H9 (cell line): ENCODE data around the gene DEPDC1B. TPM values are rescaled to one million over a fixed set of nuclear protein-coding genes. Genes with fewer than 3 reads are reported as not detected.
"Not testable (repeated sequence)": the region's sequence is repeated elsewhere in the genome, so short reads cannot be mapped to it uniquely, and the experiment has no call there.

Experiments used
- DNase-seq: peaks from one replicate; pipeline ENCODE4 v3.0.0-alpha.2; 2017
- H2AFZ ChIP-seq: one replicate; pipeline ENCODE4 v1.6.1; 2013; ENCODE audit warnings: mild to moderate bottlenecking, low read length, control low read depth, moderate library complexity
- H2AK5ac ChIP-seq: 2 replicates; pipeline ENCODE4 v1.6.1; 2013; ENCODE audit warnings: low read length, control low read depth, mixed read lengths; ENCODE audit not compliant: insufficient read length
- H2BK120ac ChIP-seq: one replicate; pipeline ENCODE4 v1.6.1; 2013; ENCODE audit warnings: low read depth, mild to moderate bottlenecking, low read length, control low read depth, inconsistent platforms; ENCODE audit not compliant: poor library complexity, severe bottlenecking
- H2BK12ac ChIP-seq: 2 replicates; pipeline ENCODE4 v1.6.1; 2013; ENCODE audit warnings: low read length, control low read depth, mixed read lengths, low read depth; ENCODE audit not compliant: insufficient read length
- H2BK15ac ChIP-seq: 2 replicates; pipeline ENCODE4 v1.6.1; 2013; ENCODE audit warnings: low read depth, low read length, control low read depth
- H2BK20ac ChIP-seq: one replicate; pipeline ENCODE4 v1.6.1; 2013; ENCODE audit warnings: low read depth, mild to moderate bottlenecking, low read length, control low read depth, inconsistent platforms; ENCODE audit not compliant: poor library complexity, severe bottlenecking
- H2BK5ac ChIP-seq: 2 replicates; pipeline ENCODE4 v1.6.1; 2013; ENCODE audit warnings: low read length, control low read depth, mixed read lengths; ENCODE audit not compliant: insufficient read length
- H3K14ac ChIP-seq: 2 replicates; pipeline ENCODE4 v1.6.1; 2013; ENCODE audit warnings: low read length, control low read depth; ENCODE audit not compliant: insufficient read depth
- H3K18ac ChIP-seq: 2 replicates; pipeline ENCODE4 v1.6.1; 2013; ENCODE audit warnings: low read depth, mild to moderate bottlenecking, mixed read lengths, low read length, control low read depth; ENCODE audit not compliant: insufficient read length
- H3K23ac ChIP-seq: 2 replicates; pipeline ENCODE4 v1.6.1; 2013; ENCODE audit warnings: low read length, control low read depth, mixed read lengths, low read depth; ENCODE audit not compliant: insufficient read length
- H3K23me2 ChIP-seq: 2 replicates; pipeline ENCODE4 v1.6.1; 2013; ENCODE audit warnings: low read depth, mild to moderate bottlenecking, mixed read lengths, low read length, control low read depth; ENCODE audit not compliant: insufficient read length, poor library complexity, severe bottlenecking
- H3K27ac ChIP-seq: 2 replicates; pipeline ENCODE4 v1.5.1; 2013; ENCODE audit warnings: low read length, control low read depth, mixed read lengths, low read depth; ENCODE audit not compliant: insufficient read length
- H3K27me3 ChIP-seq: 2 replicates; pipeline ENCODE4 v1.6.1; 2013; ENCODE audit warnings: low read length, control low read depth, inconsistent platforms; ENCODE audit not compliant: insufficient read depth
- H3K4ac ChIP-seq: 2 replicates; pipeline ENCODE4 v1.6.1; 2013; ENCODE audit warnings: low read depth, mild to moderate bottlenecking, control low read depth, inconsistent platforms, low read length, moderate library complexity
- H3K4me1 ChIP-seq: 2 replicates; pipeline ENCODE4 v1.6.1; 2013; ENCODE audit warnings: low read length, control low read depth, inconsistent platforms; ENCODE audit not compliant: insufficient read depth
- H3K4me2 ChIP-seq: 2 replicates; pipeline ENCODE4 v1.6.1; 2013; ENCODE audit warnings: low read length, control low read depth, mixed read lengths; ENCODE audit not compliant: insufficient read length, insufficient read depth
- H3K56ac ChIP-seq: 2 replicates; pipeline ENCODE4 v1.6.1; 2013; ENCODE audit warnings: low read depth, mild to moderate bottlenecking, mixed read lengths, low read length, control low read depth; ENCODE audit not compliant: insufficient read length
- H3K79me1 ChIP-seq: 2 replicates; pipeline ENCODE4 v1.6.1; 2013; ENCODE audit warnings: low read depth, mild to moderate bottlenecking, moderate library complexity, low read length, control low read depth, inconsistent platforms; ENCODE audit not compliant: insufficient read depth, poor library complexity, severe bottlenecking
- H3K79me2 ChIP-seq: 2 replicates; pipeline ENCODE4 v1.6.1; 2013; ENCODE audit warnings: low read length, control low read depth, inconsistent platforms; ENCODE audit not compliant: insufficient read depth
- H3K9ac ChIP-seq: 2 replicates; pipeline ENCODE4 v1.6.1; 2013; ENCODE audit warnings: low read length, control low read depth, mixed read lengths; ENCODE audit not compliant: insufficient read length; ENCODE audit errors: extremely low read depth
- H3K9me3 ChIP-seq: one replicate; pipeline ENCODE4 v1.6.1; 2013; ENCODE audit warnings: low read depth, low read length, inconsistent platforms; ENCODE audit not compliant: control insufficient read depth
- H3T11ph ChIP-seq: one replicate; pipeline ENCODE4 v1.6.1; 2013; ENCODE audit warnings: mild to moderate bottlenecking, low read length, control low read depth, inconsistent platforms
- H4K20me1 ChIP-seq: one replicate; pipeline ENCODE4 v1.6.1; 2013; ENCODE audit not compliant: control insufficient read depth, insufficient read length, insufficient read depth
- H4K5ac ChIP-seq: 2 replicates; pipeline ENCODE4 v1.6.1; 2013; ENCODE audit warnings: low read depth, mild to moderate bottlenecking, mixed read lengths, low read length, control low read depth; ENCODE audit not compliant: insufficient read length
- H4K8ac ChIP-seq: replicated peaks from 2 replicates; pipeline ENCODE4 v1.6.1; 2013; ENCODE audit warnings: low read length, control low read depth, mixed read lengths, low read depth; ENCODE audit not compliant: insufficient read length
- H4K91ac ChIP-seq: 2 replicates; pipeline ENCODE4 v1.6.1; 2013; ENCODE audit warnings: low read depth, mild to moderate bottlenecking, moderate library complexity, mixed read lengths, low read length, control low read depth; ENCODE audit not compliant: insufficient read length
- H3K27ac Mint-ChIP-seq, 3 experiments: 2 replicates in 2 of 3; 3 replicates in 1 of 3; pipeline ENCODE4 v1.8.0; 2020 to 2021; ENCODE audit warnings: mixed read lengths in 3 of 3, mild to moderate bottlenecking in 1 of 3, moderate library complexity in 1 of 3
- H3K27me3 Mint-ChIP-seq: 2 replicates; pipeline ENCODE4 v1.8.0; 2021; ENCODE audit warnings: low read depth, mild to moderate bottlenecking, moderate library complexity, mixed read lengths
- H3K36me3 Mint-ChIP-seq, 3 experiments: 2 replicates in 2 of 3; 3 replicates in 1 of 3; pipeline ENCODE4 v1.8.0; 2020 to 2021; ENCODE audit warnings: low read depth in 3 of 3, mixed read lengths in 3 of 3; ENCODE audit not compliant: insufficient read depth in 1 of 3
- H3K4me1 Mint-ChIP-seq, 2 experiments: 2 replicates each; pipeline ENCODE4 v1.8.0; 2020; ENCODE audit warnings: mixed read lengths in 2 of 2
- H3K4me3 Mint-ChIP-seq, 2 experiments: 2 replicates in 1 of 2; 3 replicates in 1 of 2; pipeline ENCODE4 v1.8.0; 2020 to 2021; ENCODE audit warnings: mild to moderate bottlenecking in 2 of 2, mixed read lengths in 2 of 2, moderate library complexity in 1 of 2
- H3K9me3 Mint-ChIP-seq, 2 experiments: 2 replicates in 1 of 2; 3 replicates in 1 of 2; pipeline ENCODE4 v1.8.0; 2020; ENCODE audit warnings: mild to moderate bottlenecking in 2 of 2, mixed read lengths in 2 of 2, moderate library complexity in 1 of 2
- CTCF ChIP-seq: fragments of 200-600 bp; sonication (generic); conservative IDR thresholded peaks from 3 replicates; pipeline ENCODE4 v1.8.0; 2021; ENCODE audit warnings: antibody characterized with exemption, mild to moderate bottlenecking
- WGBS: extraction: QIAGEN DNeasy Blood & Tissue Kit; methylation state at CpG from one replicate; pipeline ENCODE4 v1.1.7; 2013; ENCODE audit warnings: missing lambda C conversion rate, low lambda C conversion rate, mixed read lengths; ENCODE audit not compliant: insufficient read length; ENCODE audit errors: extremely low coverage; 5-methylcytosine and 5-hydroxymethylcytosine counted together
- total RNA-seq: library from RNA; stranded (reverse); gene quantifications from 2 replicates; pipeline ENCODE4 v1.2.1, GENCODE V29; 2021

Gene DEPDC1B
- total RNA-seq, 1 experiment from 2014 or later: 49.0 TPM

- no peak overlapping the region for H3K4me3 Mint-ChIP-seq
- H3K56ac ChIP-seq: no peak overlapping the region
- no peak overlapping the region for H2BK12ac ChIP-seq
- H2BK120ac ChIP-seq: no peak overlapping the region
- H3K27me3 ChIP-seq: no peaks in the 10 kb centered on the region
- no CpG with 5 or more reads among the region's 8 CpGs for WGBS
- no peak overlapping the region for H3K4me2 ChIP-seq
- H3K9me3 Mint-ChIP-seq: 0 out of 5 replicates have a peak, but pooled peaks cover 0 to 4% of the 10 kb centered on the region in 2 experiments
- H2BK20ac ChIP-seq: no peak overlapping the region
- H2AK5ac ChIP-seq: no peak overlapping the region
- peaks cover 2% of the 10 kb centered on the region for H3K79me1 ChIP-seq
- no peak overlapping the region for H3K23ac ChIP-seq
- no peak overlapping the region for H3T11ph ChIP-seq
- no peak overlapping the region for H4K8ac ChIP-seq
- no peak for DNase-seq
- no peak overlapping the region for H3K4ac ChIP-seq
- H2BK5ac ChIP-seq: no peak overlapping the region
- H3K4me1 Mint-ChIP-seq: no peaks in the 10 kb centered on the region
- H3K9me3 ChIP-seq: no peaks in the 10 kb centered on the region
- H4K20me1 ChIP-seq: no peaks in the 10 kb centered on the region
- H3K36me3 Mint-ChIP-seq: peaks cover 29 to 62% (median 58%) of the 10 kb centered on the region in 3 experiments; a peak in 6 of 7 replicates
- H3K18ac ChIP-seq: no peak overlapping the region
- H3K9ac ChIP-seq: no peak overlapping the region
- no peak overlapping the region for H2AFZ ChIP-seq
- no peaks in the 10 kb centered on the region for H3K27me3 Mint-ChIP-seq
- H4K91ac ChIP-seq: no peak overlapping the region
- no peak overlapping the region for H3K14ac ChIP-seq
- no peaks in the 10 kb centered on the region for H3K23me2 ChIP-seq
- H3K27ac ChIP-seq: no peak overlapping the region
- no peak overlapping the region for H2BK15ac ChIP-seq
- H3K79me2 ChIP-seq: no peaks in the 10 kb centered on the region
- TF ChIP-seq CTCF: no peak
- H4K5ac ChIP-seq: no peak overlapping the region
- no peaks in the 10 kb centered on the region for H3K4me1 ChIP-seq
- no peak overlapping the region for H3K27ac Mint-ChIP-seq
These were observed 69.8 kb downstream of the DEPDC1B start for GRCh38 chr5:60630179-60630578.

- peaks cover 39 to 68% (median 54%) of the 10 kb centered on the region in 3 experiments for H3K36me3 Mint-ChIP-seq
- not testable (repeated sequence) for H3K79me2 ChIP-seq, H3K4ac ChIP-seq, H2AFZ ChIP-seq, H2BK12ac ChIP-seq, H2BK120ac ChIP-seq, DNase-seq, H3K4me2 ChIP-seq, H2AK5ac ChIP-seq, H3K9ac ChIP-seq, H3T11ph ChIP-seq, H3K4me1 ChIP-seq, H2BK20ac ChIP-seq, H4K5ac ChIP-seq, H4K91ac ChIP-seq, H3K79me1 ChIP-seq, H3K9me3 ChIP-seq, H3K27ac ChIP-seq, H3K23ac ChIP-seq, H3K18ac ChIP-seq, H3K27me3 Mint-ChIP-seq, H3K14ac ChIP-seq, H3K56ac ChIP-seq, H3K27ac Mint-ChIP-seq, H3K27me3 ChIP-seq, H4K20me1 ChIP-seq, H3K23me2 ChIP-seq, H4K8ac ChIP-seq, H3K4me3 Mint-ChIP-seq, H2BK5ac ChIP-seq, H2BK15ac ChIP-seq, H3K4me1 Mint-ChIP-seq
- no CpG with 5 or more reads among the region's 7 CpGs for WGBS
- peaks cover 16 to 19% of the 10 kb centered on the region in 2 experiments; a peak in 4 of 5 replicates for H3K9me3 Mint-ChIP-seq
These were observed 75.1 kb downstream of the DEPDC1B start for GRCh38 chr5:60624875-60625274.
